Glomerular visceral epithelial cell (primary cell): Measurements from ENCODE around the gene ELN.
"Not testable (repeated sequence)": the region's sequence is repeated elsewhere in the genome, so short reads cannot be mapped to it uniquely, and the experiment has no call there.

Experiments
- DNase-seq: peaks from one replicate; pipeline ENCODE4 v3.0.0-alpha.2; 2016; ENCODE audit errors: extremely low spot score

The ELN gene

GRCh38 chr7:74027683-74028320 is at the start of gene ELN:
Gene ELN, plus strand, starts transcription at chr7:74028173. Its CDS starts 15 bp downstream, at chr7:74028188.
- DNase-seq = no peak

GRCh38 chr7:73978661-73979563 is 49.1 kb upstream of the ELN start:
- peak; percentile 44 for DNase-seq

GRCh38 chr7:73979656-73980055 is 48.3 kb upstream of the ELN start:
- not testable (repeated sequence) for DNase-seq

- no peak for DNase-seq
Measured at GRCh38 chr7:73980206-73980605, 47.8 kb upstream of the ELN start.

GRCh38 chr7:73981933-73982332 is 46.0 kb upstream of the ELN start:
- DNase-seq = no peak

GRCh38 chr7:73983437-73984164 is 44.4 kb upstream of the ELN start:
- no peak for DNase-seq

GRCh38 chr7:73984481-73985205 is 43.3 kb upstream of the ELN start:
- no peak for DNase-seq

- DNase-seq = no peak
Measured at GRCh38 chr7:73985737-73986141, 42.2 kb upstream of the ELN start.

GRCh38 chr7:73986158-73986631 is 41.8 kb upstream of the ELN start:
- no peak for DNase-seq

GRCh38 chr7:73987298-73987697 is 40.7 kb upstream of the ELN start:
- DNase-seq = no peak

GRCh38 chr7:73988197-73988596 is 39.8 kb upstream of the ELN start:
- no peak for DNase-seq

- no peak for DNase-seq
Measured at GRCh38 chr7:73991522-73992100, 36.4 kb upstream of the ELN start.

GRCh38 chr7:73992101-73992562 is 35.8 kb upstream of the ELN start:
- no peak for DNase-seq

GRCh38 chr7:73994023-73994422 is 34.0 kb upstream of the ELN start:
- DNase-seq = no peak

- no peak for DNase-seq
Measured at GRCh38 chr7:73994761-73995160, 33.2 kb upstream of the ELN start.

GRCh38 chr7:73995330-73995729 is 32.6 kb upstream of the ELN start:
- no peak for DNase-seq

GRCh38 chr7:73995821-73996511 is 32.0 kb upstream of the ELN start:
- no peak for DNase-seq

GRCh38 chr7:73997056-73997455 is 30.9 kb upstream of the ELN start:
- DNase-seq = no peak

GRCh38 chr7:73999664-74000435 is 28.1 kb upstream of the ELN start:
- DNase-seq = peak; percentile 60
